GM12878 (cell line): ENCODE data around the gene PIK3R5.
A peak's percentile ranks its signal among the peaks of the same experiment; 100 is the strongest.

Experiments
- ASH2L ChIP-seq: fragments of 300-600, 200-600 bp; sonication (generic); IDR thresholded peaks from 2 replicates; pipeline ENCODE4 v1.6.1; 2017; ENCODE audit warnings: low read depth, mild to moderate bottlenecking, borderline replicate concordance
- CTCF ChIP-seq, 3 experiments: IDR thresholded peaks in 2 of 3; conservative IDR thresholded peaks in 1 of 3; 2 replicates each; pipeline ENCODE4 v1.5.1; 2011; ENCODE audit warnings: low read depth in 3 of 3, low read length in 3 of 3, mild to moderate bottlenecking in 3 of 3, control low read depth in 2 of 3, moderate library complexity in 2 of 3, inconsistent platforms in 1 of 3, mixed read lengths in 1 of 3; ENCODE audit not compliant: control insufficient read depth in 2 of 3, insufficient read depth in 1 of 3; ENCODE audit errors: extremely low read depth in 1 of 3
- NBN ChIP-seq: fragments of 450-650 bp; IDR thresholded peaks from 2 replicates; pipeline ENCODE4 v1.6.1; 2016
- POLR2A ChIP-seq: IDR thresholded peaks from 2 replicates; pipeline ENCODE4 v1.6.1; 2011; ENCODE audit warnings: low read depth, mild to moderate bottlenecking, low read length
- POLR2AphosphoS5 ChIP-seq: IDR thresholded peaks from 2 replicates; pipeline ENCODE4 v1.6.1; 2011; ENCODE audit warnings: mild to moderate bottlenecking, low read length, inconsistent platforms

GRCh38 chr17:8986295-8986694 lies 20.8 kb upstream of the PIK3R5 start:
- no peak for TF ChIP-seq ASH2L
- no peak for TF ChIP-seq NBN
- TF ChIP-seq POLR2AphosphoS5 = no peak
- TF ChIP-seq POLR2A = no peak
- TF ChIP-seq CTCF (IDR thresholded peaks at IDR 0.05 in 2 of 3, conservative IDR thresholded peaks at IDR 0.05 in 1 of 3; ENCODE audit: control insufficient read depth in 2 of 3, extremely low read depth in 1 of 3, insufficient read depth in 1 of 3, low read depth in 3 of 3, low read length in 3 of 3) = peak in 2 of 3 experiments; percentile 15 to 17; a peak in 1 of 6 replicates
